Measurements from ENCODE around the gene LRRC59. TPM values are rescaled to one million over a fixed set of nuclear protein-coding genes. Genes with fewer than 3 reads are reported as not detected.

LRRC59 gene
- total and polyA plus RNA-seq, 2 of the 8 experiments (the other 6 are each of a cell fraction or from before 2014, with no cell fraction given), result 48.3 to 117 TPM

- TF ChIP-seq ATF3 (IDR thresholded peaks at IDR 0.05; ENCODE audit: insufficient read depth, low read depth, low read length) (no peak), CTBP2 (IDR thresholded peaks at IDR 0.05; ENCODE audit: borderline replicate concordance, insufficient read depth, insufficient read length, low read length) (no peak), BRCA1 (IDR thresholded peaks at IDR 0.05; ENCODE audit: low read depth, low read length) (no peak), CBX5 (IDR thresholded peaks at IDR 0.05; ENCODE audit: low read depth, low read length) (no peak), POLR2AphosphoS5 (IDR thresholded peaks at IDR 0.05; ENCODE audit: low read depth, low read length) (peak; percentile 85), RBBP5 (IDR thresholded peaks at IDR 0.05; ENCODE audit: borderline replicate concordance, low read depth, low read length) (0 out of 2 replicates have a peak, but pooled peaks have one; percentile 26), SP4 (IDR thresholded peaks at IDR 0.05; ENCODE audit: low read length) (no peak), EZH2 (IDR thresholded peaks at IDR 0.05; ENCODE audit: low read depth, low read length, severe bottlenecking) (no peak), KDM4A (IDR thresholded peaks at IDR 0.05; ENCODE audit: low read depth, low read length, severe bottlenecking) (peak; percentile 88), YY1 (IDR thresholded peaks at IDR 0.05; ENCODE audit: low read depth, low read length) (peak; percentile 56; the same call in 1 of the 2 replicates), TAF1 (IDR thresholded peaks at IDR 0.05; ENCODE audit: low read depth, low read length) (peak; percentile 70)
Observed at GRCh38 chr17:50345432-50346312, 51.7 kb downstream of the LRRC59 start, which contains the start of gene XYLT2 (continued).
